NCI-H2029 (cell line): ENCODE results near the gene ATP8B3.

Experiments
- DNase-seq: peaks from one replicate; lab custom pipeline; 2025; lab: John Stamatoyannopoulos, UW

Gene ATP8B3

GRCh38 chr19:1756264-1756663, 55.8 kb downstream of the ATP8B3 start:
- no peak for DNase-seq

DNA sequence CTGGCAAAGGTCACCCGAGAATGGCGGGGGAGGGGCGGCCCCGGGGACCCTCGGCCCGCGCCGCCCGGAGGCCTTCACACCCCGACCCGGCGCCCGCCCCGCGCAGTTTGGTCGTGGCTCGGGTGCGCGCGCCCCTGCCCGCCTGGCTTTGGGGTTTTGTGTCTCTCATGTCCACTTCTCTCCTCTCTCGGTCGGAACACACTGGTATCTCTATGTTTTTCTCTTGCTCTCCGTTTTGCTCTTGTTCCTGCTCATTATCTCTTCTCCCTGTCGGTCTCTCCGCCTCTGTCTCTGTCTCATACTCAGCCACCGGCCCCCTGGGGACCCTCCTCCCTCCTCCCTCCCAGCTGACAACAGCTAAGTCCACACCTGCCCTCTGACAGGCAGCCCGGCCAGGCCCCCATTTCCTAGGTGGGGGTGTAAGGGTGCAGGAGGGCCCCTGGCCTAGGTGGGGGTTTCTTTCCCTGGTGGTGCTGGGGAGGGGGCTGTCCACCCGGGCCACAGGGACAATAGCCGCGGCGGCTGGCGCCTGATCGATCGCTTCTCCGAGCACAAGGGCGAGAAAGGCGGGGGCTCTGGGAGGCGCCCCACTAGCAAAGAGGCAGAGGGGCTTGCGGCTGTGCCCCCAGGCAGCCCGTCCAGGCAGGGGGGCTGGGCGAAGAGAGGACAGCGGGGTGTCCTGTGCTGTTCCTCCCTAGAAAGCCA, 56.5 kb downstream of the ATP8B3 start:
- no peak for DNase-seq

GRCh38 chr19:1754636-1755466, 57.2 kb downstream of the ATP8B3 start:
- no peak for DNase-seq

GRCh38 chr19:1754018-1754635, 57.9 kb downstream of the ATP8B3 start:
- DNase-seq, result no peak

GRCh38 chr19:1752757-1753728, 59.0 kb downstream of the ATP8B3 start, which contains the start of gene ONECUT3:
TSS of gene ONECUT3 (plus strand) at chr19:1753506. CDS start at chr19:1753663, 157 bp downstream.
- DNase-seq, result no peak

GRCh38 chr19:1752009-1752756, 59.9 kb downstream of the ATP8B3 start:
- DNase-seq, result no peak

DNA sequence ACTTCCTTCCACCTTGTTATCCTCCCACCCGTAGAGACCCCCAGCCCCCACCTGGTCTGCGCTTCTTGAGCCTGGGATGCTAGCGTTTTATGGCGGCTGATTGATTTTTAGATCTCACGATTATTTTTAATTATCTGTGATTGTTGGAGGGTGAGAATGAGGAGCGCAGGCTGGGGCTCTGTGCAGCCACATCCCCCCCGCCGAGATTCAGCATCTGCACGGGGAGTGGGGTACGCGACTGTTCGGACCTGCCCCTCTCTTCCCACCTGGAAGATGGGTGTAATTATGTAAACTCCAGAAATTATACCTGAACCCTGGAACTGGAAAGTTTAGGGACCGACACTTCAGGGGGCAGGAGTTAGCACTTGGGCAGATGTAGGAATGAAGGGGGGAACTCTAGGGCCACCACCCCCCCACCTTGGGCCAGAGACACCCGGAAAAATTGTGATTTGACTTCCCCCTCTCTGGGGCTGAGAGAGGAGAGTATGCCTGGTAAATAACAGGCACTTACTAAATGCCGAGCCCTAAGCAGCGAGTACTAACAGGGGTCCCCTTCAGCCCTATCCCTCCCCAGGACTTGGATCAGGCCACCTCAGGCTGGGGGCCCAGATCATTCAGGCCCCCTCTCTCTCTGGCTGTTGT, 60.6 kb downstream of the ATP8B3 start:
- DNase-seq, result no peak

DNA sequence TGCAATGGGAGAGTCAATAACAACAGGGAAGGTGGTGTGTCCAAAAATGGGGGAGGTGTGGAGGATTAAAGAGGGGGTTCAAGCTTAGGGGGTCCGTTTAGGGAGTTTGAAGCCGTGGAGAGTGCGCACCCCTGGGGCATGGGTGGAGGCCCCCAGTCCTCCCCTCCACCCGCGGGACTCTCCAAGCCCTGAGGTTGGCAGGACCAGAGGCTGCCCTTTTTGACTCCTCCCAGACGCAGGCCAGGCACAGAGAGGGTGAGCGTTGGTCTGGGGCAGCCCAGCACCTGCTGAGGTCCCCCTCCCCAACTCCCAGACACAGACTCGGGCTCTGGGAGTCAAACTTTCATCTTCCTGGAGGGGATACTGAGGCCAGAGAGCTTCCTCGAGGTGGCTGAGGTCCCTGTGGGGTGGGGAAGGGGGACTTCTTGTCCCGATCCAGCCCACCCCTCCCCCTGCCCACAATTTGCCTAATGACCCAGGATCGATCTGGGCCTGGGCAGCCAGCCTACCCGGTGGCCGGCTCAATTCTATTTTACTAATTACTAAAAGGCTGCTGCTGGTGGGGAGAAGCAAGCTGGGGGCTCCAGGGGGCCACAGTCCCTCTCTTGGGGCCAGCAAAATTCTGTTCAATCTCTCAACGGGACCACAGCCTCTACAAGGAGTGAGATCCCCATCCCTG, 61.6 kb downstream of the ATP8B3 start:
- no peak for DNase-seq

GRCh38 chr19:1749373-1750342, 62.4 kb downstream of the ATP8B3 start:
- DNase-seq, result no peak

DNA sequence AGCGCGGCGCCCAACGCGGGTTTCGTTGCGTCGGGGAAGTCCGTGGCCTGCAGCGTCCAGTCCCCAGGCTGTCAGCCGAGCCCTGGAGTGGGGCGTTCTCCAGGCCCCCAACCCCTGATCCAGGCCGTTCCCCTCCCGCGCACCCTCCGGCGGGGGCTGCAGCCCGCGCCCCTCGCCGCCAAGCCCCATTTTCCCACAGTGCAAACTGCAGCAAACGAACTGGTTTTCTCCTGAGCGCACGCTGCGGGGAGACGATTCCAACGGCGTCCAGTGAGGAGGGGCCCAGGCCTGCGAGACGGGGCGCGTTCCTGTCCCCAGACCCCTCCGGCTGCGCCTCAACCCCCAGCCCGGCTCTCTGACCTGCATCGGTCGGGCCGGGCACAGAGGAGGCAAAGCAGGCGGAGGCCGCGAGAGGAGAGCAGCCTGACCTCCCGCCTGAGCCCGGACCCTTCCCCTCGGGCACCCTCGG, 63.2 kb downstream of the ATP8B3 start:
- no peak for DNase-seq

DNA sequence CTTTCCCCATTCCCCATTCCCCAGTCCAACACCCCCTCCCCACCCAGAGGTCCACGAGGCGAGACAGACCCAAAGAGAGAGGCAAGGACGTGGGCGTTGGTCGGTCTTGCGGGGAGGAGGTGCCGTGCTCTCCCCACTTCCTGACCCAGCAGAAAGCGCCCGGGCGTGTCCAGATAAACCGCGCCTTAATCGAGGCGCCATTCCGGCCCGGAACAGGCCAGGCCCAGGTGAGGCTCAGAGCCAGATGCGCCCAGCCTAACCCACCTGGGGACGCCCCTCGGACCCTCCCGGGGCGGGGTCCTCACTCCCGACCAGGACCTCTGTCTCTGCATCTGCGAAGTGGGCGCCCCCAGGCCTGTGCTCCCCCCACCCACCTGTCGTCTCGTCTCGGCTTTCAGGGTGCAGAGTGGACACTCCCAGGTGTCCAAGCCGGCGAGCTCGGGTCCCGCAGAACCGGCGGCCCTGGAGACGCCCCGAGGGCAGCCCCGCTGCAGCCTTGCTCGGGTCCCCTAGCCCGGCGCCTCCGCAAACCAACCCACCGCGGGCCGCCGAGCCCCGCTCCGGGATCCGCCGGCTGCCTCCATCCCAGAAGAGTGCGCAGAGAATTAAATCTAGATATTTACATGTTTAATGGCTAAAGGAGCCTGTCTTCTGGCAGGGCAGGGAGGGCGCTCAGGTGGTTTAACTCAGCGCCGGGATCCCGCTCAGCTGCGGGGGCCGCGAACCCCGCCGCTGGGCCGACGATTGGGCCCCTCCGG, 63.8 kb downstream of the ATP8B3 start:
- DNase-seq, result no peak

GRCh38 chr19:1747285-1748114, 64.6 kb downstream of the ATP8B3 start:
- no peak for DNase-seq

GRCh38 chr19:1746401-1747284, 65.4 kb downstream of the ATP8B3 start:
- DNase-seq, result no peak

DNA sequence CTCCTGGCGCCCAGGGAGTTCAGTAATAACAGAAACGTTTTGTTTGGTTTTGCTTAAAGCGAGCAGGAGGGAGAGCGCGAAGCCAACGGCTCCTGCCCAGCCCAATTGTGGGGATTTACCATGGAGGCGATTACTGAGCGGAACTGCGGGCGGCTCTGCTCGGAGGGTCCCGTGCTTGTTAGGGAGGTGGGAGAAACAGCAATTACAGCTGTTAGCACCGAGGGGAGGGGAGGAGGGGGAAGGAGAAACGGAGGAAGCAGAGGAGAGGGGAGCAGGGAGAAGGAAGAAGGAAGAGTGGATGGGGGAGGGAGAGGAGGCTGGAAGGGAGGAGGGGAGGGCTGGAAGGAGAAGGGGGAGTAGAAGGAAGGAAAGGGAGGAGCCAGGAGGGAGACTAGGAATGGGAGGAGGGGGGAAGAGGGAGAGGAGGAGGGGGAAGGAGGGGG, 66.5 kb downstream of the ATP8B3 start:
- DNase-seq, result no peak

DNA sequence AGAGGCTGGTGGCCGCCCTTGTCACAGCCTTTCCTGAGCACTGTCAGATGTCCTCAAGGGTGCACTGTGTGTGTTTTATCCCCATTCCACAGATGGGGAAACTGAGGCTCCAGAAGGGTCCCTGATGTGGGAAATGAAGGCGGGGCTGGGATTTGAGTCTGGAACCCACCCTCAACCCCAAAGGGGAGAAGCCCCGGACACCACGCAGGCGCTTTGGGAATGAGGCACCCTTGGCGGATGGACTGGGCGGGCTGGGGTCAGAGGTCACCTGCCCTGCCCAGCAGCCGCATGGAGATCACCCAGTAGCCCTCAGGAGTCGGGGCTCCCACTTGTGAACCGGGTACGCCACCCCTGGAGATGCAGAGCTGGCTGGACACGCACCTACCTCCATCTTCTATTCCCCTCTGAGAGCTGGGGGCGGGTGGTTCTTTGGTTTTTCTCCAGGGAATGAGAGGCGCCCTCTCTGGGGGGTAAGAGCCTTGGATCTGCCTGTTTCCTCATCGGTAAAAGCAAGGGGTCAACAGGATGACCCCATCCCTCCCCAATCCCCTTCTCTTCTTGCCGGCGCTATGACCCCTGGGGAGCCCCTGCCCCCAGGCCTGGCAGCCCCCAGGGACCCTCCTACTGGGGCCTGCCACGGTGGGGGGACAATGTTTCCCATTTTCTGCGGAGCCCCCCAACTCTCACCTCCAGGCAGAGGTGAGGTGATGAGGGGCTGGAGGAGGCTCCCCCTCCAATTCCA, 67.1 kb downstream of the ATP8B3 start:
- no peak for DNase-seq
